Neural cell (in vitro differentiated cells): ENCODE data around the gene FAM53B. TPM values are rescaled to one million over a fixed set of nuclear protein-coding genes. Genes with fewer than 3 reads are reported as not detected.

Experiments
- H2AFZ ChIP-seq: fragments of 200-600, 300-800 bp; sonication (generic), shearing (Covaris generic); 2 replicates; pipeline ENCODE4 v1.6.0; 2014; ENCODE audit warnings: low read depth, mild to moderate bottlenecking, antibody characterized with exemption, low read length, moderate library complexity
- H3F3A ChIP-seq: fragments of 200-600 bp; shearing (Covaris generic); 2 replicates; pipeline ENCODE4 v1.6.1; 2016; ENCODE audit warnings: mild to moderate bottlenecking, moderate library complexity, mixed read lengths, antibody characterized with exemption, low read length; ENCODE audit not compliant: insufficient read depth, poor library complexity, severe bottlenecking
- H3K27ac ChIP-seq: fragments of 200-600, 300-800 bp; sonication (generic), shearing (Covaris generic); 2 replicates; pipeline ENCODE4 v1.5.1; 2014; ENCODE audit warnings: mild to moderate bottlenecking, low read length, moderate library complexity
- H3K27me3 ChIP-seq: fragments of 300-800, 200-600 bp; sonication (generic), shearing (Covaris generic); 2 replicates; pipeline ENCODE4 v1.6.0; 2014; ENCODE audit warnings: mild to moderate bottlenecking, low read depth, low read length, moderate library complexity; ENCODE audit not compliant: insufficient read depth
- H3K36me3 ChIP-seq: fragments of 300-800, 200-600 bp; sonication (generic), shearing (Covaris generic); 2 replicates; pipeline ENCODE4 v1.5.1; 2014; ENCODE audit warnings: mild to moderate bottlenecking, antibody characterized with exemption, low read length, moderate library complexity; ENCODE audit not compliant: insufficient read depth
- H3K4me2 ChIP-seq: fragments of 300-800, 200-600 bp; sonication (generic), shearing (Covaris generic); 2 replicates; pipeline ENCODE4 v1.6.0; 2014; ENCODE audit warnings: mild to moderate bottlenecking, low read length
- H3K4me3 ChIP-seq: fragments of 300-800, 200-600 bp; sonication (generic), shearing (Covaris generic); 2 replicates; pipeline ENCODE4 v1.5.1; 2014; ENCODE audit warnings: mild to moderate bottlenecking, low read length, moderate library complexity
- H3K79me2 ChIP-seq: fragments of 200-600 bp; shearing (Covaris generic); replicated peaks from 2 replicates; pipeline ENCODE4 v1.6.0; 2014; ENCODE audit warnings: mild to moderate bottlenecking, low read length, moderate library complexity; ENCODE audit not compliant: insufficient read depth
- H3K9ac ChIP-seq: fragments of 300-800, 200-600 bp; sonication (generic), shearing (Covaris generic); 2 replicates; pipeline ENCODE4 v1.6.1; 2016; ENCODE audit warnings: mild to moderate bottlenecking, low read length, mixed read lengths
- H3K9me2 ChIP-seq: fragments of 200-600 bp; shearing (Covaris generic); 2 replicates; pipeline ENCODE4 v1.6.1; 2016; ENCODE audit warnings: mild to moderate bottlenecking, low read length, mixed read lengths; ENCODE audit not compliant: insufficient read depth
- H3K9me3 ChIP-seq: fragments of 200-600, 300-800 bp; sonication (generic), shearing (Covaris generic); 2 replicates; pipeline ENCODE4 v1.6.1; 2016; ENCODE audit warnings: mild to moderate bottlenecking, mixed run types, low read length, moderate library complexity, mixed read lengths
- H4K20me1 ChIP-seq: fragments of 200-600 bp; shearing (Covaris generic); 2 replicates; pipeline ENCODE4 v1.6.1; 2016; ENCODE audit warnings: mild to moderate bottlenecking, mixed run types; ENCODE audit not compliant: insufficient read depth
- CTCF ChIP-seq: fragments of 450-650 bp; IDR thresholded peaks from 2 replicates; pipeline ENCODE4 v1.5.1; 2014; ENCODE audit warnings: antibody characterized with exemption, mild to moderate bottlenecking, moderate library complexity; ENCODE audit not compliant: poor library complexity, severe bottlenecking
- EP300 ChIP-seq: fragments of 450-650 bp; conservative IDR thresholded peaks from 2 replicates; pipeline ENCODE4 v1.6.1; 2014; ENCODE audit warnings: antibody characterized with exemption, mild to moderate bottlenecking, moderate library complexity; ENCODE audit not compliant: poor library complexity, severe bottlenecking
- EZH2 ChIP-seq: fragments of 200-600, 300-800 bp; shearing (Covaris generic), sonication (generic); IDR thresholded peaks from 2 replicates; pipeline ENCODE4 v1.6.1; 2014; ENCODE audit warnings: antibody characterized with exemption, low read length, borderline replicate concordance, mild to moderate bottlenecking; ENCODE audit not compliant: insufficient read depth, poor library complexity, severe bottlenecking
- MXI1 ChIP-seq: fragments of 450-650 bp; conservative IDR thresholded peaks from 2 replicates; pipeline ENCODE4 v1.6.1; 2014; ENCODE audit warnings: antibody characterized with exemption, mild to moderate bottlenecking; ENCODE audit not compliant: poor library complexity, severe bottlenecking
- POLR2AphosphoS5 ChIP-seq: IDR thresholded peaks from 2 replicates; pipeline ENCODE4 v1.6.1; 2012
- RAD21 ChIP-seq: fragments of 450-650 bp; conservative IDR thresholded peaks from 2 replicates; pipeline ENCODE4 v1.6.1; 2014; ENCODE audit warnings: antibody characterized with exemption, mild to moderate bottlenecking, moderate library complexity
- SMC3 ChIP-seq: fragments of 450-650 bp; conservative IDR thresholded peaks from 2 replicates; pipeline ENCODE4 v1.6.1; 2014; ENCODE audit warnings: antibody characterized with exemption, mild to moderate bottlenecking, moderate library complexity; ENCODE audit not compliant: poor library complexity
- TAF1 ChIP-seq: IDR thresholded peaks from 2 replicates; pipeline ENCODE4 v1.6.1; 2012; ENCODE audit warnings: low read depth
- polyA plus RNA-seq: library from polyadenylated mRNA; depleted of rRNA; stranded (reverse); fragments of >200 nt; gene quantifications from 2 replicates; pipeline ENCODE4 v1.2.3, GENCODE V29; 2014
- TF ChIP-seq, protein P1 (sequence below): IDR thresholded peaks from 2 replicates; pipeline ENCODE4 v1.6.1; 2012; ENCODE audit warnings: borderline replicate concordance

The FAM53B gene
- polyA plus RNA-seq, 1 donor from 2014 or later, result 21.8 TPM

GRCh38 chr10:124715439-124715838, 28.7 kb downstream of the FAM53B start:
- no peaks in the 10 kb centered on the region for H3K9me3 ChIP-seq
- no peak overlapping the region for H3K4me2 ChIP-seq
- H3K79me2 ChIP-seq, result peaks cover 29% of the 10 kb centered on the region
- no peaks in the 10 kb centered on the region for H4K20me1 ChIP-seq
- H3K36me3 ChIP-seq, result no peaks in the 10 kb centered on the region
- TF ChIP-seq RAD21 (no peak), EZH2 (no peak), EP300 (no peak), TAF1 (no peak), CTCF (no peak), MXI1 (no peak), POLR2AphosphoS5 (no peak), SMC3 (no peak)
- TF ChIP-seq, protein P1, sequence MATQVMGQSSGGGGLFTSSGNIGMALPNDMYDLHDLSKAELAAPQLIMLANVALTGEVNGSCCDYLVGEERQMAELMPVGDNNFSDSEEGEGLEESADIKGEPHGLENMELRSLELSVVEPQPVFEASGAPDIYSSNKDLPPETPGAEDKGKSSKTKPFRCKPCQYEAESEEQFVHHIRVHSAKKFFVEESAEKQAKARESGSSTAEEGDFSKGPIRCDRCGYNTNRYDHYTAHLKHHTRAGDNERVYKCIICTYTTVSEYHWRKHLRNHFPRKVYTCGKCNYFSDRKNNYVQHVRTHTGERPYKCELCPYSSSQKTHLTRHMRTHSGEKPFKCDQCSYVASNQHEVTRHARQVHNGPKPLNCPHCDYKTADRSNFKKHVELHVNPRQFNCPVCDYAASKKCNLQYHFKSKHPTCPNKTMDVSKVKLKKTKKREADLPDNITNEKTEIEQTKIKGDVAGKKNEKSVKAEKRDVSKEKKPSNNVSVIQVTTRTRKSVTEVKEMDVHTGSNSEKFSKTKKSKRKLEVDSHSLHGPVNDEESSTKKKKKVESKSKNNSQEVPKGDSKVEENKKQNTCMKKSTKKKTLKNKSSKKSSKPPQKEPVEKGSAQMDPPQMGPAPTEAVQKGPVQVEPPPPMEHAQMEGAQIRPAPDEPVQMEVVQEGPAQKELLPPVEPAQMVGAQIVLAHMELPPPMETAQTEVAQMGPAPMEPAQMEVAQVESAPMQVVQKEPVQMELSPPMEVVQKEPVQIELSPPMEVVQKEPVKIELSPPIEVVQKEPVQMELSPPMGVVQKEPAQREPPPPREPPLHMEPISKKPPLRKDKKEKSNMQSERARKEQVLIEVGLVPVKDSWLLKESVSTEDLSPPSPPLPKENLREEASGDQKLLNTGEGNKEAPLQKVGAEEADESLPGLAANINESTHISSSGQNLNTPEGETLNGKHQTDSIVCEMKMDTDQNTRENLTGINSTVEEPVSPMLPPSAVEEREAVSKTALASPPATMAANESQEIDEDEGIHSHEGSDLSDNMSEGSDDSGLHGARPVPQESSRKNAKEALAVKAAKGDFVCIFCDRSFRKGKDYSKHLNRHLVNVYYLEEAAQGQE, result no peak
- no peak overlapping the region for H2AFZ ChIP-seq
- no peaks in the 10 kb centered on the region for H3K9me2 ChIP-seq
- no peak overlapping the region for H3K9ac ChIP-seq
- H3K27ac ChIP-seq, result no peak overlapping the region
- no peaks in the 10 kb centered on the region for H3K27me3 ChIP-seq
- no peak overlapping the region for H3K4me3 ChIP-seq
- no peaks in the 10 kb centered on the region for H3F3A ChIP-seq

DNA sequence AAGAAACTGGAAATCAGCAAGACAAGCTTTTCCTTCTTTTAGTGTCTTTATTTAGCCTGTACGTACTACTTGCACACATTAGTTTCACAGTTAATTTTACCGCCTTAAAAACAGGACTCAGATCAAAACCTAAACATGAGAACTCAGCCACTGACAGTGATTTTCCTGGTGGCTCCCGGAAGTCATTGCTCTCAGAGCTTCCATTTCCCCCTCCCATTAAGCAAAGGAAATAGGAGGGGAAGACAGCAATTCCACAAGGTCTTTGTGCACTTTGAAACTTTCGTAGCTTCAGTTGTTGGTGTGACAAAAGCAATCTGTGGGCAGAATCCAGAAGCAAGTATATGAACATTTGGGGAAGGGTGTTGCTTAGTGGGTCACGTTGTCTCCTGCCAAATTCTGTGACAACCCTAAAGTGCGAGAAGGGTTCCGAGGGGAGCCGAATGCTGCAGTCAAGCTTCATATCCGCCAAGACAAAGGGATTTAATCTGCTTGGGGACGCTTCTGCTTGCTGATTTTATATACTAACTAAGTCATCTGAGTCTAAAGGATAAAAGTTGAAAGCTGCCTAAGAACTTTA, 30.4 kb downstream of the FAM53B start:
- peaks cover 26% of the 10 kb centered on the region for H3K79me2 ChIP-seq
- H3K4me3 ChIP-seq, result no peak overlapping the region
- H3K36me3 ChIP-seq, result no peaks in the 10 kb centered on the region
- TF ChIP-seq, protein P1, result no peak
- TF ChIP-seq TAF1 (no peak), SMC3 (no peak), EP300 (no peak), MXI1 (no peak), RAD21 (no peak), EZH2 (no peak), CTCF (no peak), POLR2AphosphoS5 (no peak)
- no peaks in the 10 kb centered on the region for H3K9me2 ChIP-seq
- H2AFZ ChIP-seq, result no peak overlapping the region
- no peaks in the 10 kb centered on the region for H3K9me3 ChIP-seq
- no peaks in the 10 kb centered on the region for H3F3A ChIP-seq
- H3K27ac ChIP-seq, result no peak overlapping the region
- H3K9ac ChIP-seq, result no peak overlapping the region
- no peaks in the 10 kb centered on the region for H3K27me3 ChIP-seq
- H3K4me2 ChIP-seq, result no peak overlapping the region
- peaks cover 2% of the 10 kb centered on the region for H4K20me1 ChIP-seq
